ENCODE data around the gene PPIAL4G.
"Not testable (repeated sequence)": the region's sequence is repeated elsewhere in the genome, so short reads cannot be mapped to it uniquely, and the experiment has no call there.

- not testable (repeated sequence) for TF ChIP-seq FOXP4 (CRISPR knock-in tag; IDR thresholded peaks at IDR 0.05); ZNF671 (CRISPR knock-in tag; IDR thresholded peaks at IDR 0.05); E2F4 (CRISPR knock-in tag; IDR thresholded peaks at IDR 0.05; ENCODE audit: borderline replicate concordance, low read depth)
- TF ChIP-seq, protein P1, sequence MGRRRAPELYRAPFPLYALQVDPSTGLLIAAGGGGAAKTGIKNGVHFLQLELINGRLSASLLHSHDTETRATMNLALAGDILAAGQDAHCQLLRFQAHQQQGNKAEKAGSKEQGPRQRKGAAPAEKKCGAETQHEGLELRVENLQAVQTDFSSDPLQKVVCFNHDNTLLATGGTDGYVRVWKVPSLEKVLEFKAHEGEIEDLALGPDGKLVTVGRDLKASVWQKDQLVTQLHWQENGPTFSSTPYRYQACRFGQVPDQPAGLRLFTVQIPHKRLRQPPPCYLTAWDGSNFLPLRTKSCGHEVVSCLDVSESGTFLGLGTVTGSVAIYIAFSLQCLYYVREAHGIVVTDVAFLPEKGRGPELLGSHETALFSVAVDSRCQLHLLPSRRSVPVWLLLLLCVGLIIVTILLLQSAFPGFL (CRISPR knock-in tag; IDR thresholded peaks at IDR 0.05; ENCODE audit: borderline replicate concordance): not testable (repeated sequence)
These were observed 45.5 kb upstream of the PPIAL4G start for GRCh38 chr1:148528591-148528990.

Measured in WTC11 (cell line).